Stimulated activated CD8-positive, alpha-beta memory T cell treated with anti-CD3 and anti-CD28 coated beads, Interleukin-4, amount 100 ng/mL, for 48 hours (primary cell): ENCODE measurements around the gene ERGIC3.

Experiments used
- DNase-seq: peaks from one replicate; pipeline ENCODE4 v3.0.0-alpha.2; 2020

ERGIC3 gene

GRCh38 chr20:35599776-35600120 is 57.9 kb downstream of the ERGIC3 start:
- DNase-seq = no peak

GRCh38 chr20:35600176-35600992 is 58.5 kb downstream of the ERGIC3 start:
- no peak for DNase-seq

GRCh38 chr20:35600993-35601973 is 59.4 kb downstream of the ERGIC3 start:
- peak; percentile 83 for DNase-seq

GRCh38 chr20:35601990-35602389 is 60.1 kb downstream of the ERGIC3 start:
- DNase-seq = no peak

- DNase-seq = no peak
Measured at GRCh38 chr20:35602851-35603495, 61.1 kb downstream of the ERGIC3 start.

GRCh38 chr20:35603695-35604448 is 62.0 kb downstream of the ERGIC3 start:
- no peak for DNase-seq

GRCh38 chr20:35604449-35604747 is 62.5 kb downstream of the ERGIC3 start:
- DNase-seq = peak; percentile 49

- DNase-seq = no peak
Measured at GRCh38 chr20:35606127-35606526, 64.2 kb downstream of the ERGIC3 start.
